WTC11 (cell line): ENCODE measurements around the gene LRMDA. TPM values are rescaled to one million over a fixed set of nuclear protein-coding genes. Genes with fewer than 3 reads are reported as not detected.

Experiments used
- ATAC-seq: fragments of 200-7000 bp; cut with Tn5 transposase; 2 replicates; pipeline ENCODE4 v1.10.0; 2021; ENCODE audit warnings: mild to moderate bottlenecking, moderate library complexity
- CTCF ChIA-PET: fragments of 300-600 bp; sonication (Branson Sonifier 250); formaldehyde crosslinking; loops from one replicate; lab custom pipeline; 2021; ENCODE audit warnings: antibody characterized with exemption; lab: Charles Lee
- POLR2A ChIA-PET: fragments of 350-600 bp; sonication (Branson Sonifier 250); formaldehyde crosslinking; loops from one replicate; lab custom pipeline; 2021; ENCODE audit warnings: antibody characterized with exemption; lab: Charles Lee
- DNase-seq: peaks from one replicate; pipeline ENCODE4 v3.0.0; 2021; ENCODE audit warnings: low spot score
- H3K27ac Mint-ChIP-seq: 2 replicates; pipeline ENCODE4 v1.8.0; 2021; ENCODE audit warnings: mixed read lengths
- H3K27me3 Mint-ChIP-seq: 2 replicates; pipeline ENCODE4 v1.8.0; 2021; ENCODE audit warnings: low read depth, mild to moderate bottlenecking, moderate library complexity, mixed read lengths
- H3K36me3 Mint-ChIP-seq: 2 replicates; pipeline ENCODE4 v1.8.0; 2021; ENCODE audit warnings: mixed read lengths
- H3K4me1 Mint-ChIP-seq: 2 replicates; pipeline ENCODE4 v1.8.0; 2022; ENCODE audit warnings: mixed read lengths
- H3K4me3 Mint-ChIP-seq: 2 replicates; pipeline ENCODE4 v1.8.0; 2021; ENCODE audit warnings: mild to moderate bottlenecking, moderate library complexity, mixed read lengths
- H3K9me3 Mint-ChIP-seq: 2 replicates; pipeline ENCODE4 v1.8.0; 2021; ENCODE audit warnings: mixed read lengths
- ATF2 ChIP-seq: sonication (generic); formaldehyde crosslinking; IDR thresholded peaks from 2 replicates; pipeline ENCODE4 v1.8.1; 2022; ENCODE audit warnings: low read depth, missing genetic modification reagents, borderline replicate concordance
- CREB1 ChIP-seq: sonication (generic); formaldehyde crosslinking; IDR thresholded peaks from 2 replicates; pipeline ENCODE4 v1.8.0; 2023; ENCODE audit warnings: mild to moderate bottlenecking, missing genetic modification reagents
- ELF4 ChIP-seq: sonication (generic); formaldehyde crosslinking; IDR thresholded peaks from 2 replicates; pipeline ENCODE4 v1.8.1; 2022; ENCODE audit warnings: low read depth, mild to moderate bottlenecking, moderate library complexity, missing genetic modification reagents
- GTF2I ChIP-seq: fragments of 250-450 bp; sonication (Bioruptor Pico); conservative IDR thresholded peaks from 2 replicates; pipeline ENCODE4 v1.4.0; 2021; ENCODE audit warnings: mild to moderate bottlenecking
- IRF1 ChIP-seq: sonication (generic); formaldehyde crosslinking; IDR thresholded peaks from 2 replicates; pipeline ENCODE4 v1.8.0; 2023; ENCODE audit warnings: missing genetic modification reagents
- JAZF1 ChIP-seq: fragments of 250-450 bp; sonication (Bioruptor Pico); IDR thresholded peaks from 2 replicates; pipeline ENCODE4 v1.9.0; 2021; ENCODE audit warnings: moderate library complexity, mild to moderate bottlenecking, inconsistent platforms
- JUN ChIP-seq: sonication (generic); formaldehyde crosslinking; IDR thresholded peaks from 2 replicates; pipeline ENCODE4 v1.8.0; 2023; ENCODE audit warnings: mild to moderate bottlenecking, missing genetic modification reagents
- MYBL2 ChIP-seq: sonication (generic); formaldehyde crosslinking; IDR thresholded peaks from 2 replicates; pipeline ENCODE4 v1.8.1; 2023; ENCODE audit warnings: mild to moderate bottlenecking, moderate library complexity, missing genetic modification reagents
- NFATC4 ChIP-seq: fragments of 250-450 bp; sonication (Bioruptor Pico); IDR thresholded peaks from 2 replicates; pipeline ENCODE4 v1.9.0; 2021; ENCODE audit warnings: mild to moderate bottlenecking
- PRRX2 ChIP-seq: fragments of 250-450 bp; sonication (Bioruptor Pico); IDR thresholded peaks from 2 replicates; pipeline ENCODE4 v1.8.0; 2021; ENCODE audit warnings: mild to moderate bottlenecking
- SMAD4 ChIP-seq: sonication (generic); formaldehyde crosslinking; IDR thresholded peaks from 2 replicates; pipeline ENCODE4 v1.8.0; 2022; ENCODE audit warnings: mild to moderate bottlenecking, missing genetic modification reagents
- TCF7 ChIP-seq: sonication (generic); formaldehyde crosslinking; IDR thresholded peaks from 2 replicates; pipeline ENCODE4 v1.8.0; 2022; ENCODE audit warnings: mild to moderate bottlenecking, low read depth, missing genetic modification reagents, moderate library complexity
- TEAD1 ChIP-seq: sonication (generic); formaldehyde crosslinking; IDR thresholded peaks from 2 replicates; pipeline ENCODE4 v1.8.0; 2022; ENCODE audit warnings: mild to moderate bottlenecking, missing genetic modification reagents
- TP53 ChIP-seq: sonication (generic); formaldehyde crosslinking; IDR thresholded peaks from 2 replicates; pipeline ENCODE4 v1.8.1; 2023; ENCODE audit warnings: mild to moderate bottlenecking, missing genetic modification reagents
- ZNF396 ChIP-seq: fragments of 250-450 bp; sonication (Bioruptor Pico); IDR thresholded peaks from 2 replicates; pipeline ENCODE4 v1.8.0; 2021; ENCODE audit warnings: mild to moderate bottlenecking, moderate library complexity, borderline replicate concordance
- total RNA-seq: library from RNA; stranded (reverse); gene quantifications from 3 replicates; pipeline ENCODE4 v1.2.3, GENCODE V29; 2021
- TF ChIP-seq, protein P1 (sequence below): fragments of 250-450 bp; sonication (Bioruptor Pico); conservative IDR thresholded peaks from 2 replicates; pipeline ENCODE4 v1.9.0; 2021; ENCODE audit warnings: mild to moderate bottlenecking
- TF ChIP-seq, protein P2 (sequence below): sonication (generic); formaldehyde crosslinking; IDR thresholded peaks from 2 replicates; pipeline ENCODE4 v1.8.1; 2023; ENCODE audit warnings: mild to moderate bottlenecking, moderate library complexity, missing genetic modification reagents
- TF ChIP-seq, protein P3 (sequence below): fragments of 250-450 bp; sonication (Bioruptor Pico); IDR thresholded peaks from 2 replicates; pipeline ENCODE4 v1.9.0; 2021; ENCODE audit warnings: mild to moderate bottlenecking
- TF ChIP-seq, protein P4 (sequence below): fragments of 250-450 bp; sonication (Bioruptor Pico); IDR thresholded peaks from 2 replicates; pipeline ENCODE4 v1.9.0; 2021; ENCODE audit warnings: mild to moderate bottlenecking, borderline replicate concordance

The LRMDA gene
- total RNA-seq, 1 experiment from 2014 or later: 0.92 TPM

DNA sequence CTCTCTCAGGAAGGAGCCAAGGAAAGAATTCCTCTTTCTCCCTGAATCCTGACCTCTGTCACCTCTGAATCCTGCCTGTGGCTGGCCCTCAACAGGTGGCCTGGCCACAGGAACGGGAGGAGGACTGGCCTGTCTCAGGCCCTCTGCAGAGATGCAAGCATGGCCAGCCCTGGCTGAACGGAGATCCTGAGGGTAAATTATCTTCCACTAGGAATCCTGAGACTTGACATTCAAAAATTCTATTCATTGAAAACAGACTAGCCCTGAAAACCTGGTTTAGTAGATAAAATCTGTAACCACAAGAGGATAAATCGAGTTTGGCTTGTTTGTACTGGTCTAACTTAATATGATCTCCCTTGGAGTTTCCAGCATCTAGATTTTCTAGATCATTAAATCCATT lies 579.3 kb downstream of the LRMDA start:
- Mint-ChIP-seq H3K27ac (no peak overlapping the region), H3K9me3 (no peaks in the 10 kb centered on the region), H3K4me3 (no peak overlapping the region), H3K27me3 (peaks cover 2% of the 10 kb centered on the region; the same call in 1 of the 2 replicates), H3K36me3 (no peaks in the 10 kb centered on the region), H3K4me1 (peaks cover 44% of the 10 kb centered on the region)
- CTCF ChIA-PET: no interaction called here
- no peak for ATAC-seq
- TF ChIP-seq, protein P1, sequence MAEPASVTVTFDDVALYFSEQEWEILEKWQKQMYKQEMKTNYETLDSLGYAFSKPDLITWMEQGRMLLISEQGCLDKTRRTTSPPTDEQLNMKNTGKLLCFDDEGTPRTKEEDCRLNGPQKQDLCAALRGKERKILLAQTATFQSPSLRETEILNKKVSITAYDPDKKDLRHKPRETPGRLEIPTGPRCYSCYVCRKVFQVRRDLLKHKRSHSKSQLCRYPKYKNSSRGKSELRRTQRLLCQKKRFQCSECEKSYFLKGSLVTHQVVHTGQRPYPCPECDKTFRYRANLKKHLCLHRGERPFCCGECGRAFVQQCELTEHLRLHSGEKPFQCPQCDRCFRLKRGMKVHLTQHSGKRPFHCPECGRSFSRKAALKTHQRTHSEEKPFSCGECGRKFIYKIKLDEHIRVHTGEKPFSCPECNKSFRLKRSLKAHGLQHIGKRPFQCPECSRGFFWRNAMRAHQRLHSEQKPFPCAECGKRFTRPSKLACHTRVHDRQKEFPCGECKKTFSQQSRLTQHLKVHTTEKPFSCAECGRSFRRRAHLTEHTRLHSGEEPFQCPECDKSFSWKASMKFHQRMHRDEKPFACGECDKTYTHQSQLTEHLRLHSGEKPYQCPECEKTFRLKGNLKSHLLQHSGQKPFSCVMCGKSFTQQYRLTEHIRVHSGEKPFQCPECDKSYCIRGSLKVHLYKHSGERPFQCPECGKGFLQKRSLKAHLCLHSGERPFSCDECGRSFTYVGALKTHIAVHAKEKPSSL (CRISPR knock-in tag): no peak
- TF ChIP-seq TCF7 (CRISPR knock-in tag): no peak
- TF ChIP-seq, protein P2, sequence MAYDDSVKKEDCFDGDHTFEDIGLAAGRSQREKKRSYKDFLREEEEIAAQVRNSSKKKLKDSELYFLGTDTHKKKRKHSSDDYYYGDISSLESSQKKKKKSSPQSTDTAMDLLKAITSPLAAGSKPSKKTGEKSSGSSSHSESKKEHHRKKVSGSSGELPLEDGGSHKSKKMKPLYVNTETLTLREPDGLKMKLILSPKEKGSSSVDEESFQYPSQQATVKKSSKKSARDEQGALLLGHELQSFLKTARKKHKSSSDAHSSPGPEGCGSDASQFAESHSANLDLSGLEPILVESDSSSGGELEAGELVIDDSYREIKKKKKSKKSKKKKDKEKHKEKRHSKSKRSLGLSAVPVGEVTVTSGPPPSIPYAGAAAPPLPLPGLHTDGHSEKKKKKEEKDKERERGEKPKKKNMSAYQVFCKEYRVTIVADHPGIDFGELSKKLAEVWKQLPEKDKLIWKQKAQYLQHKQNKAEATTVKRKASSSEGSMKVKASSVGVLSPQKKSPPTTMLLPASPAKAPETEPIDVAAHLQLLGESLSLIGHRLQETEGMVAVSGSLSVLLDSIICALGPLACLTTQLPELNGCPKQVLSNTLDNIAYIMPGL: no peak
- TF ChIP-seq ELF4: no peak
- TF ChIP-seq SMAD4 (CRISPR knock-in tag): no peak
- no peak for TF ChIP-seq TEAD1 (CRISPR knock-in tag)
- DNase-seq: no peak
- POLR2A ChIA-PET: no interaction called here

GRCh38 chr10:76012716-76013327 lies 581.4 kb downstream of the LRMDA start:
- peaks cover 2% of the 10 kb centered on the region; the same call in 1 of the 2 replicates for H3K27me3 Mint-ChIP-seq
- TF ChIP-seq MYBL2 (CRISPR knock-in tag): no peak
- TF ChIP-seq JAZF1: no peak
- no peak for TF ChIP-seq TP53 (CRISPR knock-in tag)
- no peak for TF ChIP-seq IRF1
- TF ChIP-seq JUN (CRISPR knock-in tag): no peak
- H3K9me3 Mint-ChIP-seq: no peaks in the 10 kb centered on the region
- peaks cover 25% of the 10 kb centered on the region for H3K4me1 Mint-ChIP-seq
- no peak overlapping the region for H3K4me3 Mint-ChIP-seq
- ATAC-seq: no peak
- H3K27ac Mint-ChIP-seq: no peak overlapping the region
- no peaks in the 10 kb centered on the region for H3K36me3 Mint-ChIP-seq
- no peak for DNase-seq
- CTCF ChIA-PET: interaction anchor here (0.9 to 1.0 kb wide), 5 partner anchors 14 to 291 kb away, joined by 3 to 8 read pairs (median 3); no protein-coding TSS in a partner anchor
- POLR2A ChIA-PET: no interaction called here

GRCh38 chr10:76015245-76015644 lies 583.8 kb downstream of the LRMDA start:
- peaks cover 14% of the 10 kb centered on the region for H3K4me1 Mint-ChIP-seq
- ATAC-seq: no peak
- H3K9me3 Mint-ChIP-seq: no peaks in the 10 kb centered on the region
- no peak for DNase-seq
- peaks cover 2% of the 10 kb centered on the region; the same call in 1 of the 2 replicates for H3K27me3 Mint-ChIP-seq
- CTCF ChIA-PET: interaction anchor here (0.6 kb wide), 1 partner anchor 21 kb away, joined by 3 read pairs; no protein-coding TSS in a partner anchor
- no peak overlapping the region for H3K27ac Mint-ChIP-seq
- no peaks in the 10 kb centered on the region for H3K36me3 Mint-ChIP-seq
- no peak overlapping the region for H3K4me3 Mint-ChIP-seq
- POLR2A ChIA-PET: no interaction called here
- TF ChIP-seq JAZF1 (no peak), ATF2 (no peak), SMAD4 (CRISPR knock-in tag) (no peak), PRRX2 (no peak), NFATC4 (CRISPR knock-in tag) (no peak), ZNF396 (no peak), CREB1 (no peak), GTF2I (no peak)
- TF ChIP-seq, protein P3, sequence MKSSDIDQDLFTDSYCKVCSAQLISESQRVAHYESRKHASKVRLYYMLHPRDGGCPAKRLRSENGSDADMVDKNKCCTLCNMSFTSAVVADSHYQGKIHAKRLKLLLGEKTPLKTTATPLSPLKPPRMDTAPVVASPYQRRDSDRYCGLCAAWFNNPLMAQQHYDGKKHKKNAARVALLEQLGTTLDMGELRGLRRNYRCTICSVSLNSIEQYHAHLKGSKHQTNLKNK (CRISPR knock-in tag): no peak
- TF ChIP-seq, protein P4, sequence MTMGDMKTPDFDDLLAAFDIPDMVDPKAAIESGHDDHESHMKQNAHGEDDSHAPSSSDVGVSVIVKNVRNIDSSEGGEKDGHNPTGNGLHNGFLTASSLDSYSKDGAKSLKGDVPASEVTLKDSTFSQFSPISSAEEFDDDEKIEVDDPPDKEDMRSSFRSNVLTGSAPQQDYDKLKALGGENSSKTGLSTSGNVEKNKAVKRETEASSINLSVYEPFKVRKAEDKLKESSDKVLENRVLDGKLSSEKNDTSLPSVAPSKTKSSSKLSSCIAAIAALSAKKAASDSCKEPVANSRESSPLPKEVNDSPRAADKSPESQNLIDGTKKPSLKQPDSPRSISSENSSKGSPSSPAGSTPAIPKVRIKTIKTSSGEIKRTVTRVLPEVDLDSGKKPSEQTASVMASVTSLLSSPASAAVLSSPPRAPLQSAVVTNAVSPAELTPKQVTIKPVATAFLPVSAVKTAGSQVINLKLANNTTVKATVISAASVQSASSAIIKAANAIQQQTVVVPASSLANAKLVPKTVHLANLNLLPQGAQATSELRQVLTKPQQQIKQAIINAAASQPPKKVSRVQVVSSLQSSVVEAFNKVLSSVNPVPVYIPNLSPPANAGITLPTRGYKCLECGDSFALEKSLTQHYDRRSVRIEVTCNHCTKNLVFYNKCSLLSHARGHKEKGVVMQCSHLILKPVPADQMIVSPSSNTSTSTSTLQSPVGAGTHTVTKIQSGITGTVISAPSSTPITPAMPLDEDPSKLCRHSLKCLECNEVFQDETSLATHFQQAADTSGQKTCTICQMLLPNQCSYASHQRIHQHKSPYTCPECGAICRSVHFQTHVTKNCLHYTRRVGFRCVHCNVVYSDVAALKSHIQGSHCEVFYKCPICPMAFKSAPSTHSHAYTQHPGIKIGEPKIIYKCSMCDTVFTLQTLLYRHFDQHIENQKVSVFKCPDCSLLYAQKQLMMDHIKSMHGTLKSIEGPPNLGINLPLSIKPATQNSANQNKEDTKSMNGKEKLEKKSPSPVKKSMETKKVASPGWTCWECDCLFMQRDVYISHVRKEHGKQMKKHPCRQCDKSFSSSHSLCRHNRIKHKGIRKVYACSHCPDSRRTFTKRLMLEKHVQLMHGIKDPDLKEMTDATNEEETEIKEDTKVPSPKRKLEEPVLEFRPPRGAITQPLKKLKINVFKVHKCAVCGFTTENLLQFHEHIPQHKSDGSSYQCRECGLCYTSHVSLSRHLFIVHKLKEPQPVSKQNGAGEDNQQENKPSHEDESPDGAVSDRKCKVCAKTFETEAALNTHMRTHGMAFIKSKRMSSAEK: no peak
